Right lobe of liver (tissue), 6 donors: ENCODE results near the gene POLE. TPM values are rescaled to one million over a fixed set of nuclear protein-coding genes. Genes with fewer than 3 reads are reported as not detected.

ENCODE experiments used
- ATAC-seq, 4 donors: fragments of 200-7000 bp; cut with Tn5 transposase; one replicate each; pipeline ENCODE4 v1.9.1; 2020; ENCODE audit warnings: mild to moderate bottlenecking in 4 of 4, moderate library complexity in 4 of 4
- DNase-seq, 3 donors: peaks; one replicate each; pipeline ENCODE4 v3.0.0-alpha.2; 2020
- H3K27ac ChIP-seq, 3 donors: fragments of 200-600 bp; one replicate each; pipeline ENCODE4 v1.8.0; 2022
- H3K27me3 ChIP-seq, 2 donors: fragments of 200-600 bp; one replicate each; pipeline ENCODE4 v1.8.0; 2022
- H3K36me3 ChIP-seq, 4 donors: fragments of 200-600 bp; sonication (generic) in 1 of 4; one replicate each; pipeline versions ENCODE4 v1.5.1 to v1.8.0; 2017 to 2022; ENCODE audit warnings: control low read depth in 1 of 4
- H3K4me1 ChIP-seq, 4 donors: fragments of 200-600 bp; sonication (generic) in 1 of 4; one replicate each; pipeline versions ENCODE4 v1.5.1 to v1.8.0; 2017 to 2022; ENCODE audit warnings: control low read depth in 1 of 4
- H3K4me3 ChIP-seq, 3 donors: fragments of 200-600 bp; one replicate each; pipeline ENCODE4 v1.8.0; 2022
- H3K9me3 ChIP-seq, 4 donors: fragments of 200-600 bp; sonication (generic) in 1 of 4; one replicate each; pipeline versions ENCODE4 v1.5.1 to v1.8.0; 2017 to 2022; ENCODE audit warnings: control low read depth in 1 of 4
- POLR2A ChIP-seq: fragments of 450-650 bp; IDR thresholded peaks from one replicate; pipeline ENCODE4 v1.6.1; 2017; ENCODE audit warnings: antibody characterized with exemption, mild to moderate bottlenecking
- WGBS: methylation state at CpG from one replicate; pipeline ENCODE4 v1.1.6; 2018; ENCODE audit warnings: low coverage, low lambda C conversion rate; ENCODE audit not compliant: insufficient coverage; ENCODE audit errors: missing lambda C conversion rate; 5-methylcytosine and 5-hydroxymethylcytosine counted together
- intact Hi-C, 2 donors: fragments of 100-400 bp; cut with DNase I; formaldehyde crosslinking; loops; one replicate each; pipeline versions ENCODE4 v1.11.2 to v1.14.1; 2022
- total RNA-seq, 6 experiments: library from RNA; depleted of rRNA in 2 of 6; stranded (reverse); fragments of >200 nt in 2 of 6; fragmentation: NEBNext Ultra II Directional in 3 of 6; extraction: Animal tissue kit (Norgen Biotek cat#: 25700) in 3 of 6; gene quantifications; one replicate each; pipeline versions ENCODE4 v1.1.0 to v1.2.4, GENCODE V29; 2016 to 2023
- TF ChIP-seq, protein P1 (sequence below), 4 donors: fragments of 200-600 bp in 3 of 4; fragments of 450-650 bp in 1 of 4; IDR thresholded peaks; one replicate each; pipeline versions ENCODE4 v1.5.1 to v1.8.0; 2016 to 2022; ENCODE audit warnings: antibody characterized with exemption in 4 of 4, mild to moderate bottlenecking in 2 of 4
- donor health status: DM: no; HTN: yes; CAD: no.
- donor health status: DM: no; HTN: no; CAD: no.
- donor health status: DM: no; HTN: no; CAD: no.
- donor health status: DM: no; HTN: yes; CAD: no.
- donor health status: DM: no; HTN: yes; CAD: no.

Gene POLE
- total RNA-seq, 6 experiments from 2014 or later = 13.6 to 34.0 (median 22.7) TPM

DNA sequence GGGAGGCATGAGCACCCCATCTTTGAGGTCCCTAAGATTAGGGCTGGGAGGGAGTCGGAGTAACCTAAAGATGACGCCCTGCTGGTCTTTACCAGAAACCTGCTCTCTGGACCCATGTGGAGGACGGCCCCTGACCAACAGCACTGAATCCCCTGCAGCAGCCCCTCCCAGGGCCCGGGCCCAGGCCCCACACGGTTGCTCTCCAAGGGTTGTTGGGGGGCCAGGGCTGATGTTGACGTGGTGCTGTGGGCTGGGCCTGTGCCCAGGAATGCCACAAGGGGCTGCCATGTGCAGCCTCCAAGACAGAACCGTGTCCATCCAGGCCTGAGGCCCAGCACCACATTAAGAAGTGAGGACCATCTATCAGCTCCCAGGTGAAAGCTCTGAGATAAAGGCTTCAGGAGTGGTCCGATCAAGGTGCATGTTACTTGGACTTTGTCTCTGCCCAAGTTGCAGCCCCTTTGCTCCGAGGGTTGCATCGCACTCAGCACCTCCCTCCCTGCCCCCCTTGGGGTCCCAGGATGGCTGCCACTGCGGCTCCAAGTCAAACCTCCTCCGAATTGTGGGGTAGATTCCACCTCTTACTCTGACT is 106.3 kb downstream of the POLE start:
- H3K27ac ChIP-seq = no peak overlapping the region
- no peak for TF ChIP-seq POLR2A
- TF ChIP-seq, protein P1, sequence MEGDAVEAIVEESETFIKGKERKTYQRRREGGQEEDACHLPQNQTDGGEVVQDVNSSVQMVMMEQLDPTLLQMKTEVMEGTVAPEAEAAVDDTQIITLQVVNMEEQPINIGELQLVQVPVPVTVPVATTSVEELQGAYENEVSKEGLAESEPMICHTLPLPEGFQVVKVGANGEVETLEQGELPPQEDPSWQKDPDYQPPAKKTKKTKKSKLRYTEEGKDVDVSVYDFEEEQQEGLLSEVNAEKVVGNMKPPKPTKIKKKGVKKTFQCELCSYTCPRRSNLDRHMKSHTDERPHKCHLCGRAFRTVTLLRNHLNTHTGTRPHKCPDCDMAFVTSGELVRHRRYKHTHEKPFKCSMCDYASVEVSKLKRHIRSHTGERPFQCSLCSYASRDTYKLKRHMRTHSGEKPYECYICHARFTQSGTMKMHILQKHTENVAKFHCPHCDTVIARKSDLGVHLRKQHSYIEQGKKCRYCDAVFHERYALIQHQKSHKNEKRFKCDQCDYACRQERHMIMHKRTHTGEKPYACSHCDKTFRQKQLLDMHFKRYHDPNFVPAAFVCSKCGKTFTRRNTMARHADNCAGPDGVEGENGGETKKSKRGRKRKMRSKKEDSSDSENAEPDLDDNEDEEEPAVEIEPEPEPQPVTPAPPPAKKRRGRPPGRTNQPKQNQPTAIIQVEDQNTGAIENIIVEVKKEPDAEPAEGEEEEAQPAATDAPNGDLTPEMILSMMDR (IDR thresholded peaks at IDR 0.05) = no peak
- no peaks in the 10 kb centered on the region for H3K27me3 ChIP-seq
- H3K9me3 ChIP-seq = no peaks in the 10 kb centered on the region
- no peak for DNase-seq
- whole genome bisulfite sequencing = no CpG with 5 or more reads among the region's 12 CpGs
- intact Hi-C loops = no loop called here
- H3K36me3 ChIP-seq = peaks cover 0 to 11% (median 0%) of the 10 kb centered on the region in 4 donors
- H3K4me3 ChIP-seq = no peak overlapping the region
- H3K4me1 ChIP-seq = no peaks in the 10 kb centered on the region
- no peak for ATAC-seq

DNA sequence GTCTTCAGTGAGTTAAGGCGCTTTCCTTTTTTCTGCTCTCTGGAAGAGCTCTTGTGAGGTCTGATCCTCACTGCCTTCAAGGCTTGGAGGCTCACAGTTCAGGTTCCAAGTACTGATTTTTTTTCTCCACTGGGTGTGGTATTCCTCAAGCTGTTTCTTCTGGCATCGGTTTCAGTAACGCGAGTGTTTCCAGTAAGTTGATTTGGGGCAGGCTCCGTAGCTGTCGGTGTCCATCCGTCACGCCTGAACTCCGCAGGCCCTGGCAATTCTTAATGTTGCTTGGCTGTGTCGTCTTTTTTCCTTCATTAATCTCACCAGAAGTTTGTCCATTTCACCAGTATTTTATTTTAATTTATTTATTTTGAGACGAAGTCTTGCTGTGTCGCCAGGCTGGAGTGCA is 107.4 kb downstream of the POLE start:
- Histone ChIP-seq H3K36me3 (peaks cover 0 to 11% (median 0%) of the 10 kb centered on the region in 4 donors), H3K27ac (no peak overlapping the region), H3K9me3 (no peaks in the 10 kb centered on the region), H3K4me1 (no peaks in the 10 kb centered on the region), H3K27me3 (no peaks in the 10 kb centered on the region), H3K4me3 (no peak overlapping the region)
- TF ChIP-seq POLR2A = no peak
- TF ChIP-seq, protein P1 (IDR thresholded peaks at IDR 0.05) = no peak
- DNase-seq = no peak
- WGBS = 89% methylated on average over 8 of the region's 12 CpGs
- no peak for ATAC-seq
- intact Hi-C loops = no loop called here

DNA sequence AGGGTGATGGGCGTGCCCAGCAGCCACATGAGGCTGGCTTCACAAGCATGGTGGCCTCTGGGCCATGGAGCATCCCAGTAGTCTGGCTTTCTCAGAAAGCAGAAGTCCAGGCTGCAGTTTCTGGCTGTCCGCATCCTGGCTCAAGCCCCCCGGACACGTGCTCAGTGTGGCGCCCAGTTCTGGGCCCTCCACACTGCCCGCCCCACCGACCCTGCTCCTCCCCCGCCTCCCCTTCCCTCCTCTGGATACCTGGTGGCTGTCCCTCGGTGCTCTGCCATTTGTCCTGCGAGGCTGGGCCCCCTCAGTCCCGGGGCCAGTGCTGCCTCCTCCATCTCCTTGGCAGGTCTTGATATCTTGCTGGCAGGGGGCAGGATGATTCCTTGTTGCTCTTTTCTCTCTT is 108.3 kb downstream of the POLE start:
- 40% methylated on average over 2 of the region's 11 CpGs for WGBS
- peaks cover 0 to 11% (median 3%) of the 10 kb centered on the region in 4 donors for H3K36me3 ChIP-seq
- TF ChIP-seq, protein P1 (IDR thresholded peaks at IDR 0.05) = no peak
- TF ChIP-seq POLR2A = no peak
- no peak for DNase-seq
- ATAC-seq = no peak
- no peaks in the 10 kb centered on the region for H3K9me3 ChIP-seq
- no peaks in the 10 kb centered on the region for H3K4me1 ChIP-seq
- no peak overlapping the region for H3K27ac ChIP-seq
- intact Hi-C loops = no loop called here
- no peaks in the 10 kb centered on the region for H3K27me3 ChIP-seq
- no peak overlapping the region for H3K4me3 ChIP-seq

- intact Hi-C loops = no loop called here
- TF ChIP-seq, protein P1 (IDR thresholded peaks at IDR 0.05) = no peak
- no peak for TF ChIP-seq POLR2A
- Histone ChIP-seq H3K27ac (no peak overlapping the region), H3K9me3 (no peaks in the 10 kb centered on the region), H3K4me3 (no peak overlapping the region), H3K27me3 (no peaks in the 10 kb centered on the region), H3K4me1 (no peaks in the 10 kb centered on the region), H3K36me3 (peaks cover 0 to 11% (median 4%) of the 10 kb centered on the region in 4 donors)
- no CpG with 5 or more reads among the region's 11 CpGs for WGBS
- no peak for DNase-seq
- ATAC-seq = no peak
Observed at GRCh38 chr12:132578118-132578517, 109.0 kb downstream of the POLE start.
